ENCODE measurements around the gene PTH2.

DNA sequence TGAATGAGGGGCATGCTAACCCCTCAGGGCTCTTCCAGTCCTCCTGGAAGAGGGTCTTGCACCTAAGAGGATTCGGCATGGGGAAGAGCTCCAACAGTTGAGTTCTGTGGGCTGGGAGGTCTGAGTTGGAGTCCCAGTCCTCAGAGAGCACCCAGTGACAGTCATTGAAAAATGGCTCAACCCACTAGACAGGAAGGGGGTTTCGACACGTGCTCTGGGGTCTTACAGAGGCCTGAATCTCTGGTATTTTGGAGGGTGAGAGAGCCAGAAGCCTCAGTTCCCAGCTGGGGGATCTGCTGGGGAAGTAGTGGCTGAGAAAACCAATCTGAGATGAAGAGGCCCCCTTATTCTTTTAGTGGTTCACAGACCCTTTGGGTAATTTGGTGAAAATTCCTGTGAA is 9.0 kb downstream of the PTH2 start:
- no peak for TF ChIP-seq POLR2A (IDR thresholded peaks at IDR 0.05)
- TF ChIP-seq, protein P1, sequence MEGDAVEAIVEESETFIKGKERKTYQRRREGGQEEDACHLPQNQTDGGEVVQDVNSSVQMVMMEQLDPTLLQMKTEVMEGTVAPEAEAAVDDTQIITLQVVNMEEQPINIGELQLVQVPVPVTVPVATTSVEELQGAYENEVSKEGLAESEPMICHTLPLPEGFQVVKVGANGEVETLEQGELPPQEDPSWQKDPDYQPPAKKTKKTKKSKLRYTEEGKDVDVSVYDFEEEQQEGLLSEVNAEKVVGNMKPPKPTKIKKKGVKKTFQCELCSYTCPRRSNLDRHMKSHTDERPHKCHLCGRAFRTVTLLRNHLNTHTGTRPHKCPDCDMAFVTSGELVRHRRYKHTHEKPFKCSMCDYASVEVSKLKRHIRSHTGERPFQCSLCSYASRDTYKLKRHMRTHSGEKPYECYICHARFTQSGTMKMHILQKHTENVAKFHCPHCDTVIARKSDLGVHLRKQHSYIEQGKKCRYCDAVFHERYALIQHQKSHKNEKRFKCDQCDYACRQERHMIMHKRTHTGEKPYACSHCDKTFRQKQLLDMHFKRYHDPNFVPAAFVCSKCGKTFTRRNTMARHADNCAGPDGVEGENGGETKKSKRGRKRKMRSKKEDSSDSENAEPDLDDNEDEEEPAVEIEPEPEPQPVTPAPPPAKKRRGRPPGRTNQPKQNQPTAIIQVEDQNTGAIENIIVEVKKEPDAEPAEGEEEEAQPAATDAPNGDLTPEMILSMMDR (IDR thresholded peaks at IDR 0.05) = no peak

Data from uterus (tissue), 2 donors.